Loucy (cell line): ENCODE data around the gene EML1.

Source experiments
- CTCF ChIP-seq: fragments of 200-600 bp; sonication (generic); conservative IDR thresholded peaks from 2 replicates; pipeline ENCODE4 v1.5.1; 2014; ENCODE audit warnings: mild to moderate bottlenecking, antibody characterized with exemption, low read length
- EZH2phosphoT487 ChIP-seq: fragments of 200-600 bp; IDR thresholded peaks from 2 replicates; pipeline ENCODE4 v1.6.1; 2018; ENCODE audit warnings: antibody characterized with exemption, mild to moderate bottlenecking, moderate library complexity, borderline replicate concordance

GRCh38 chr14:99853206-99853605 is 60.0 kb downstream of the EML1 start:
- TF ChIP-seq CTCF, result no peak
- TF ChIP-seq EZH2phosphoT487, result no peak
